Activated T-cell treated with anti-CD3 and anti-CD28 coated beads, Interleukin-2, amount 50 U/mL, for 72 hours (primary cell): ENCODE data around the gene DHX32. TPM values are rescaled to one million over a fixed set of nuclear protein-coding genes. Genes with fewer than 3 reads are reported as not detected.
"Not testable (repeated sequence)": the region's sequence is repeated elsewhere in the genome, so short reads cannot be mapped to it uniquely, and the experiment has no call there.

Source experiments
- ATAC-seq, 2 donors: fragments of 150-1000 bp; cut with Tn5 transposase; replicated peaks in 1 of 2; 2 replicates each; pipeline ENCODE4 v1.10.0; 2021; ENCODE audit warnings: moderate library complexity in 2 of 2, mild to moderate bottlenecking in 1 of 2
- DNase-seq, 2 donors: peaks; one replicate each; pipeline ENCODE4 v3.0.0; 2021 to 2022; ENCODE audit warnings: mixed read lengths in 1 of 2
- H3K27ac Mint-ChIP-seq: one replicate; pipeline ENCODE4 v1.8.0; 2022; ENCODE audit warnings: mild to moderate bottlenecking, moderate library complexity, mixed read lengths
- H3K27me3 Mint-ChIP-seq: one replicate; pipeline ENCODE4 v1.8.0; 2022; ENCODE audit warnings: low read depth, mixed read lengths
- H3K36me3 Mint-ChIP-seq, 2 donors: one replicate each; pipeline ENCODE4 v1.8.0; 2022; ENCODE audit warnings: mixed read lengths in 2 of 2, mild to moderate bottlenecking in 1 of 2; ENCODE audit not compliant: insufficient read depth in 2 of 2
- H3K4me1 Mint-ChIP-seq: one replicate; pipeline ENCODE4 v1.8.0; 2022; ENCODE audit warnings: low read depth, mixed read lengths
- H3K4me3 Mint-ChIP-seq, 2 donors: one replicate each; pipeline ENCODE4 v1.8.0; 2022; ENCODE audit warnings: mild to moderate bottlenecking in 2 of 2, mixed read lengths in 2 of 2, moderate library complexity in 2 of 2
- H3K9me3 Mint-ChIP-seq, 2 donors: one replicate each; pipeline ENCODE4 v1.8.0; 2022; ENCODE audit warnings: mixed read lengths in 2 of 2
- total RNA-seq, 2 donors: library from RNA; stranded (reverse); gene quantifications; one replicate each; pipeline ENCODE4 v1.2.3, GENCODE V29; 2022

Gene DHX32
- total RNA-seq, 2 donors from 2014 or later = 24.4 to 34.4 TPM

GRCh38 chr10:125909491-125909890 lies 28.4 kb upstream of the DHX32 start:
- H3K36me3 Mint-ChIP-seq, H3K27me3 Mint-ChIP-seq, H3K9me3 Mint-ChIP-seq, H3K4me3 Mint-ChIP-seq, H3K27ac Mint-ChIP-seq, ATAC-seq, H3K4me1 Mint-ChIP-seq, DNase-seq: not testable (repeated sequence)

- not testable (repeated sequence) for H3K36me3 Mint-ChIP-seq, ATAC-seq, H3K4me3 Mint-ChIP-seq, H3K27ac Mint-ChIP-seq, H3K9me3 Mint-ChIP-seq, DNase-seq, H3K27me3 Mint-ChIP-seq, H3K4me1 Mint-ChIP-seq
Observed at GRCh38 chr10:125908813-125909212, 27.7 kb upstream of the DHX32 start.

DNA sequence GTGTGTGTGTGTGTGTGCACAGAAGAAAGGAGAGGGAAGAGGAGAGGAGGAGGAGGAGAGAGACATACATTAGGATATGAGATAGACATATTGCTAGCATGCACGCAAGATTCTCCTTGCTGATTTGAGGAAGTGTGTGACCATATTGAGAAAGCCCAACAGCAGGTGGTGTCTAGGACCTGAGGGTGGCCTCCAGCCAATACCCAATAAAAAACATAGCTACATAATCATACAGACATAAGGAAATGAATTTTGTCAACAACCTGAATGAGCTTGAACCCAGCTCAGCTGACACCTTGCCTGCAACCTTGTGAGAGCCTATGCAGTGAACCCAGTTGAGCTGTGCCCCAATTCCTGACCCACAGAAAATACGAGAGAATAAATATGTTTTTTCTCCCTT lies 26.5 kb upstream of the DHX32 start:
- not testable (repeated sequence) for H3K27me3 Mint-ChIP-seq, H3K27ac Mint-ChIP-seq, H3K4me3 Mint-ChIP-seq, H3K36me3 Mint-ChIP-seq, DNase-seq, H3K9me3 Mint-ChIP-seq, ATAC-seq, H3K4me1 Mint-ChIP-seq

GRCh38 chr10:125905069-125905994 lies 24.2 kb upstream of the DHX32 start:
- H3K36me3 Mint-ChIP-seq, H3K4me3 Mint-ChIP-seq, H3K4me1 Mint-ChIP-seq, ATAC-seq, H3K27me3 Mint-ChIP-seq, DNase-seq, H3K27ac Mint-ChIP-seq, H3K9me3 Mint-ChIP-seq: not testable (repeated sequence)

DNA sequence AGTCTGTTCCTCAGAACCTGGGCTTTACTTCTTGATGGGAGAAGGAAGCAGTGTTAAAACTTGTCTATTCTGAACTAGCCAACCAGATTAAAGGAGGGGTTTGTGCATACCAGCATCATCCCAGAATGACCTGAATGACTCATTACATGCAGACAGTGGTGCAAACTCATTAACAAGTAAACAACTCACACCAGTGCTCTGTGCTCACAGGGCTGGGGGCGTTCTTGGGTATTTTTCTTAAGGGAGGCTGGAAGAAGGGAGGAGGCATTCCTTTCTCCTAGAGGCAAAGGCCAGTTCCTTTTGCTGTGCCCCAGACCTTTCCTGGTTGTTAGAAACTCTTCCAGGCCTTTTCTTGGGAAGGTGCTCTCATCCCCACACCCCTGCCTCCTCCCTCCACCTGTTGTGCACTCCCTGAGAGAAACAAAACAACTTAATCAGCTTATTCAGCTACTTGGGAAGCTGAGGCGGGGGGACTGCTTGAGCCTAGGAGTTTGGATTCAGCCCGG lies 22.1 kb upstream of the DHX32 start:
- H3K27ac Mint-ChIP-seq, ATAC-seq, H3K4me1 Mint-ChIP-seq, H3K4me3 Mint-ChIP-seq, H3K9me3 Mint-ChIP-seq, DNase-seq, H3K36me3 Mint-ChIP-seq: not testable (repeated sequence)
- H3K27me3 Mint-ChIP-seq = peaks cover 13% of the 10 kb centered on the region

DNA sequence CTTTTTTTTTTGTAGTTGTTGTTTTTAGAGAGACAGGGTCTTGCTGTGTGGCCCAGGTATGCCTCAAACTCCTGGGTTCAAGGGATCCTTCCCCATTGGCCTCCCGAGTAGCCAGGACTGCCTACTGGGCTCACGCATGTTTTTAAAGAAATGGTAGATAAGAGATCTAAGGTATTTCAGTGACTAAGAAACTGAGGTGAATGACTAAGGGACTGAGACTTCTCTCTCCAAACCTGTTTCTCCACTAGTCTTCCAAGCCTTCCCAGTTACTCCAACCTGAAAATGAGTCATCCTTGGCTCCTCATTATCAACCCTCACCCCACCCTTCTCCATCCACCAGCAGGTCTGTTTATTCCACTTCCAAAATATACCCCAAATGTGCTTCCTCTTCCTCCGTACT lies 19.9 kb upstream of the DHX32 start:
- H3K4me3 Mint-ChIP-seq, H3K27ac Mint-ChIP-seq, DNase-seq, H3K36me3 Mint-ChIP-seq, ATAC-seq, H3K9me3 Mint-ChIP-seq, H3K4me1 Mint-ChIP-seq: not testable (repeated sequence)
- H3K27me3 Mint-ChIP-seq = peaks cover 24% of the 10 kb centered on the region

GRCh38 chr10:125897317-125897716 lies 16.2 kb upstream of the DHX32 start:
- not testable (repeated sequence) for H3K36me3 Mint-ChIP-seq, DNase-seq, H3K4me1 Mint-ChIP-seq, H3K9me3 Mint-ChIP-seq, ATAC-seq
- Mint-ChIP-seq H3K4me3 (peak overlapping the region; percentile 90 to 91), H3K27ac (peak overlapping the region; percentile 33), H3K27me3 (peaks cover 24% of the 10 kb centered on the region)

GRCh38 chr10:125896088-125896934 lies 15.2 kb upstream of the DHX32 start, which contains the start of gene FANK1:
TSS of gene FANK1 (plus strand) at chr10:125896564. CDS start at chr10:125896643, 79 bp downstream.
- H3K4me1 Mint-ChIP-seq, H3K36me3 Mint-ChIP-seq, H3K9me3 Mint-ChIP-seq: not testable (repeated sequence)
- Mint-ChIP-seq H3K4me3 (peak within 1 kb of the TSS; percentile 91 to 98), H3K27ac (peak within 1 kb of the TSS; percentile 84), H3K27me3 (peaks cover 24% of the 10 kb centered on the region)
- peak; percentile 86 to 89 for DNase-seq
- ATAC-seq = peak; percentile 90 to 91

DNA sequence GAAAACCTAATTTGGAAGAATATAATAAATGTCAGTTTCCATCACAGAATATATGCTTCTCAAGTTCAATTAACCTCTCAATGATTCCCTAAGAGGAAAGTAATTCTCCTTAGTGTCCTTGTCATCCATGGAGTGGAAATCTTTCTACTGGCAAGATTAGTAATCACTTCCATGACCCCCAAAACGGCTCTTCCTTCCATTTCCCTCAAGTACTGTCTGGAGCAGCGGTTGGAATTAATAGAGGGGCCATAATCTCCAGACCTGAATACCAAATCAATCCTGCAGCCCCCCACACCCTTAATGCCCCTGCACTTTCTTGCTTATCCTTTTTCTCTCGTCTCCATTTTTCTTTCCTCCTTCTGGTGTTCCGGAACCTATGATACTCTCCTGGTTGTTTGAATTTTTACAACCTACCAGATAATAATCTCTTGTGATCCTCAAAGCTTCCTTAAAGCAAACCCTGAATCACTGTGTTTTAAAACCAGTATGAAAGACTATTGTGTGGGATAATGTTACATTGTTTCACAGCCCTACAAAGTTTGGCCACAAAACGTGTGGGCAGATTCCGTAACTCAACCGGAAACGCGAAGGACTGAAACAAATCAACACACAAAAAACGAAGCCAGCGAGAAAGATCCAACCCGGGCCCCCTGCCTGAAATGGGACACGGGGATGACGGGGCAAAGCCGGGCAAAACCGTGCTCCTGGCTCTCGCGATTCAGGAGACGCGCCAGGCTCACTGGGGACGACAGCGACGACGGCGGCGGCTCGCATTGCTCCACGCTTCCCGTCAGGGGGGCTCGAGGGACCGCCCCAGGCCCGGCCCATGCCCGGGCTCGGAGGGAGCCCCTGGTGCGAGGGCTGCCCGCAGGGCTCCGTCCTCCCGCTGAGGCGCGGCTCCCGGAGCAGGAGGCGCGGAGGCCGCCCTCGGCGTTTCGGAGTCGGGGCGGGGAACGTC lies 14.3 kb upstream of the DHX32 start:
- not testable (repeated sequence) for H3K36me3 Mint-ChIP-seq, H3K9me3 Mint-ChIP-seq, H3K4me1 Mint-ChIP-seq
- Mint-ChIP-seq H3K4me3 (peak overlapping the region; percentile 91 to 98), H3K27ac (peak overlapping the region; percentile 84), H3K27me3 (peaks cover 24% of the 10 kb centered on the region)
- ATAC-seq (peak; percentile 67 to 70), DNase-seq (peak; percentile 55 to 66)

- not testable (repeated sequence) for ATAC-seq, H3K4me1 Mint-ChIP-seq, H3K36me3 Mint-ChIP-seq, DNase-seq, H3K9me3 Mint-ChIP-seq
- H3K4me3 Mint-ChIP-seq = peak overlapping the region in 1 of 2 donors; percentile 28
- peaks cover 24% of the 10 kb centered on the region for H3K27me3 Mint-ChIP-seq
- H3K27ac Mint-ChIP-seq = peak overlapping the region; percentile 61
Observed at GRCh38 chr10:125894176-125894575, 13.1 kb upstream of the DHX32 start.

DNA sequence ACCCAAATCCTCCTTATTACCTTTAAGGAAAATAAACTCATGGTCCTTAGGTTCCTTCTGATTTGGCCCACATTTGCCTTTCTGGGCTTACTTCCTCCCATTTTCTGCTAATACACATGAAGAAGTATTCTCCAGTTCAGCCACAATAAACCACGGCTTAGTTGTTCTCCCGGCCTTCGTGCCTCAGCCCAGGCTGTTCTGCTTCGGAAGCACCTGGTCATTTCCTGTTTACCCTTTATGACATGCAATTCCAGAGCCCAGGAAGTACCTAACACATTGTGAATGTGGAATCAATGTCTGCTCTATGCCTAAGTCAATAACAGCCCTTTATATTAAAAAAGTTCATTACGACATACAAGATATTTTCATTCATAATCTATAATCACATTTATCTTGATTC lies 11.3 kb upstream of the DHX32 start:
- H3K9me3 Mint-ChIP-seq = not testable (repeated sequence)

GRCh38 chr10:125889441-125889840 lies 8.3 kb upstream of the DHX32 start:
- DNase-seq, H3K27me3 Mint-ChIP-seq, ATAC-seq, H3K9me3 Mint-ChIP-seq, H3K27ac Mint-ChIP-seq, H3K4me3 Mint-ChIP-seq, H3K4me1 Mint-ChIP-seq, H3K36me3 Mint-ChIP-seq: not testable (repeated sequence)

More for the DNA sequence above, 11.3 kb upstream of the DHX32 start:
- peaks cover 15% of the 10 kb centered on the region for H3K27me3 Mint-ChIP-seq
- not testable (repeated sequence) for H3K27ac Mint-ChIP-seq, H3K4me3 Mint-ChIP-seq, H3K36me3 Mint-ChIP-seq, DNase-seq, H3K4me1 Mint-ChIP-seq, ATAC-seq
